Gastrocnemius medialis (tissue), 4 donors: ENCODE results near the gene GYPC. TPM values are rescaled to one million over a fixed set of nuclear protein-coding genes. Genes with fewer than 3 reads are reported as not detected.

ENCODE experiments used
- ATAC-seq, 2 donors: fragments of 150-250 bp; one replicate each; pipeline ENCODE4 v1.9.1; 2016
- DNase-seq, 2 donors: peaks; one replicate each; pipeline ENCODE4 v3.0.0-alpha.2; 2019
- H3K27ac ChIP-seq, 4 donors: fragments of 200-600 bp; sonication (generic); 1 replicate in 1 of 4; 2 replicates in 3 of 4; pipeline ENCODE4 v1.5.1; 2016 to 2018; ENCODE audit warnings: mild to moderate bottlenecking in 2 of 4, moderate library complexity in 1 of 4
- H3K27me3 ChIP-seq, 3 donors: fragments of 200-600 bp; sonication (generic) in 2 of 3; 1 replicate in 1 of 3; 2 replicates in 2 of 3; pipeline versions ENCODE4 v1.5.1 to v1.6.0; 2016 to 2019; ENCODE audit warnings: mild to moderate bottlenecking in 1 of 3, moderate library complexity in 1 of 3
- H3K36me3 ChIP-seq, 2 donors: fragments of 200-600 bp; sonication (generic) in 1 of 2; one replicate each; pipeline ENCODE4 v1.5.1; 2017 to 2018
- H3K4me1 ChIP-seq, 2 donors: fragments of 200-600 bp; sonication (generic) in 1 of 2; one replicate each; pipeline ENCODE4 v1.5.1; 2016 to 2017; ENCODE audit warnings: mild to moderate bottlenecking in 2 of 2
- H3K4me3 ChIP-seq, 4 donors: fragments of 200-600 bp; sonication (generic) in 3 of 4; 1 replicate in 1 of 4; 2 replicates in 3 of 4; pipeline ENCODE4 v1.5.1; 2016 to 2019; ENCODE audit warnings: mild to moderate bottlenecking in 2 of 4
- H3K9me3 ChIP-seq, 3 donors: fragments of 200-600 bp; sonication (generic) in 2 of 3; 1 replicate in 1 of 3; 2 replicates in 2 of 3; pipeline ENCODE4 v1.5.1; 2016 to 2019
- CTCF ChIP-seq, 5 experiments: fragments of 450-650 bp in 3 of 5; fragments of 200-600 bp in 2 of 5; sonication (generic) in 2 of 5; IDR thresholded peaks in 4 of 5; conservative IDR thresholded peaks in 1 of 5; 1 replicate in 4 of 5; 2 replicates in 1 of 5; pipeline ENCODE4 v1.5.1; 2016 to 2019; ENCODE audit warnings: antibody characterized with exemption in 5 of 5, mild to moderate bottlenecking in 3 of 5, moderate library complexity in 3 of 5
- POLR2A ChIP-seq, 2 donors: fragments of 450-650 bp; IDR thresholded peaks; one replicate each; pipeline ENCODE4 v1.6.1; 2017; ENCODE audit warnings: antibody characterized with exemption in 2 of 2, mild to moderate bottlenecking in 2 of 2, moderate library complexity in 2 of 2
- in situ Hi-C, 4 donors: fragments of 200-750 bp; cut with MboI; loops; one replicate each; pipeline versions ENCODE4 v1.15.0 to v1.8.0; 2017; ENCODE audit warnings: low sequenced_read_pairs in 4 of 4
- intact Hi-C: fragments of 100-400 bp; cut with DNase I; formaldehyde crosslinking; loops from one replicate; pipeline ENCODE4 v1.15.1; 2023; ENCODE audit warnings: low total_unique reads
- total RNA-seq, 4 donors: library from RNA; depleted of rRNA; stranded (reverse); fragments of >200 nt; gene quantifications; one replicate each; pipeline versions ENCODE4 v1.1.0 to v1.2.3, GENCODE V29; 2016

Gene GYPC
- total RNA-seq, 4 donors from 2014 or later, result 66.3 to 82.0 (median 71.9) TPM

GRCh38 chr2:126658905-126659561, 3.1 kb downstream of the GYPC start:
- ATAC-seq, result no peak
- no peak for TF ChIP-seq POLR2A (IDR thresholded peaks at IDR 0.05)
- peak in 2 of 5 experiments; percentile 8 to 10 for TF ChIP-seq CTCF (IDR thresholded peaks at IDR 0.05 in 4 of 5, conservative IDR thresholded peaks at IDR 0.05 in 1 of 5)
- in situ Hi-C loops, result no loop called here
- H3K27ac ChIP-seq, result peak overlapping the region; percentile 97 to 99 (median 99)
- H3K4me3 ChIP-seq, result peak overlapping the region in 2 of 4 donors; percentile 1
- no peaks in the 10 kb centered on the region for H3K27me3 ChIP-seq
- H3K36me3 ChIP-seq, result no peaks in the 10 kb centered on the region
- H3K9me3 ChIP-seq, result no peaks in the 10 kb centered on the region
- H3K4me1 ChIP-seq, result peaks cover 76 to 82% of the 10 kb centered on the region in 2 donors
- intact Hi-C loops, result loop anchor here (10.0 kb wide), 1 partner anchor 756 kb away; the partner anchor contains the start of gene PROC
- DNase-seq, result peak; percentile 55 to 68

DNA sequence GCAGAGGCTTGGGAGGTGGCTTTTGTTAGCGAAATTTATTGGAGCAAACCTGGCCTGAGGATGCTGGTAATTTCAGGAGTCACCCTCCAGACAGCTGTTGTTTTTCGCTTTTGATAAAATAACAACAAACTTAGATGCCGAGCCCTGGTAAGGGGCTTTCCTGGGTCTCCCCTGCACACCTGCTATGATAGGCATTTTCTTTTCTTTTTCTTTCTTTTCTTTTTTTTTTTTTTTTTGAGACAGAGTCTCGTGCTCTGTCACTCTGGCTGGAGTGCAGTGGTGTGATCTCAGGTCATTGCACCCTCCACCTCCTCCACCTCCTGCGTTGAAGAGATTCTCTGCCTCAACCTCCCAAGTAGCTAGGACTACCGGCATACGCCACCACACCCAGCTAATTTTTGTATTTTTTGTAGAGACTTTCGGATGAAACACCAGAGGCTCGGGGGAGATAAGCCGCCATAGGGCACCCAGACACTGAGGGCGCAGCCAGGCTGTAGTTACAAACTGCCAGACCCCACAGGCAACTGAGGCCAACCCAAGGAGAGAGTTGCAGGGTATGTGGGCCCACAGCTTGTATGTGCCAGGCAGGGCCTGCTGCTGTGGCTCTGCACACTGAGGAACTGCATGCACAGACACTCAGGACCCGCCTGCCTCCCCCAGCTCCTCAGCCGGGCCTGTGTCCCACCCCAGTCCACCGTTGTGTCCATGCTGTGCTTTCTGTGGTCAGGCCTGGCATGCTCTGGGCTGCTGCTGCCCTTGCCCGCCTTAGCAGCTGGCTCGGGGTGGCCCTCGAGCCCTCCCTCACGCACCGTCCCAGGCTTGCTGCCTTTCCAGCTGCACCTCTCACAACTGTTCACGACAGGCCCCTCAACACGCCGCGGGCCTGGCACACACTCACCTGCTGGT, 3.9 kb downstream of the GYPC start:
- Histone ChIP-seq H3K4me3 (peak overlapping the region in 1 of 4 donors; percentile 1), H3K4me1 (peaks cover 83 to 89% of the 10 kb centered on the region in 2 donors), H3K27ac (peak overlapping the region; percentile 97 to 99 (median 99)), H3K27me3 (no peaks in the 10 kb centered on the region), H3K9me3 (no peaks in the 10 kb centered on the region), H3K36me3 (no peaks in the 10 kb centered on the region)
- no peak for DNase-seq
- no peak for ATAC-seq
- in situ Hi-C loops, result no loop called here
- intact Hi-C loops, result loop anchor here (5.0 to 10.0 kb wide), 2 partner anchors 37 to 755 kb away; partner anchors contain the start of gene PROC
- TF ChIP-seq CTCF (IDR thresholded peaks at IDR 0.05 in 4 of 5, conservative IDR thresholded peaks at IDR 0.05 in 1 of 5), result no peak
- no peak for TF ChIP-seq POLR2A (IDR thresholded peaks at IDR 0.05)

DNA sequence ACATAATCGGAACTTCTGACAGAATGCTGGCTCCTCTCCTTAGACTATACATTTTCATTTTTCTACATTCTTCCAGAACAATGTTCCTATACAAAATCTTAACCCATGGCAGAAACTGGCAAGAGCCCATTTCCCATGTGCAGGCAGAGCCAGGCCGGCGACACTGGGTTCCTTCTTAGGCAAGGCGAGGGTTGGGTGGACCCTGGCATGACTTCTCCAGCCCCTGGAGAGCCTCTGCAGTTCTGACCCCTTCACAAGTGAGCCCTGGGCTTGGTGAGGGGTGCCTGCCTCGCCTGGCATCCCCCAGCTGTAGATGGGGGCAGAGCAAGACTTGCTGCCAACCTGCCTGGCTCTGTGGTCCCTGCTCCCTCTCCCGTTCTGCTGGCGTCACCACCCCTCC, 5.0 kb downstream of the GYPC start:
- TF ChIP-seq CTCF (IDR thresholded peaks at IDR 0.05 in 4 of 5, conservative IDR thresholded peaks at IDR 0.05 in 1 of 5), result no peak
- no peak for TF ChIP-seq POLR2A (IDR thresholded peaks at IDR 0.05)
- Histone ChIP-seq H3K9me3 (no peaks in the 10 kb centered on the region), H3K4me3 (no peak overlapping the region), H3K27ac (peak overlapping the region; percentile 97 to 99 (median 99)), H3K36me3 (no peaks in the 10 kb centered on the region), H3K27me3 (no peaks in the 10 kb centered on the region), H3K4me1 (peaks cover 88 to 92% of the 10 kb centered on the region in 2 donors)
- DNase-seq (no peak), ATAC-seq (no peak)
- intact Hi-C loops (loop anchor here (5.0 kb wide), 1 partner anchor 36 kb away; no protein-coding TSS in a partner anchor), in situ Hi-C loops (no loop called here)

GRCh38 chr2:126661702-126662500, 5.9 kb downstream of the GYPC start:
- ATAC-seq, result no peak
- TF ChIP-seq POLR2A (IDR thresholded peaks at IDR 0.05) (no peak), CTCF (IDR thresholded peaks at IDR 0.05 in 4 of 5, conservative IDR thresholded peaks at IDR 0.05 in 1 of 5) (no peak)
- intact Hi-C loops, result loop anchor here (5.0 kb wide), 1 partner anchor 35 kb away; no protein-coding TSS in a partner anchor

More at GRCh38 chr2:126661702-126662500, 5.9 kb downstream of the GYPC start:
- Histone ChIP-seq H3K9me3 (no peaks in the 10 kb centered on the region), H3K27ac (peak overlapping the region; percentile 44 to 99 (median 84)), H3K36me3 (no peaks in the 10 kb centered on the region), H3K4me1 (peaks cover 95 to 96% of the 10 kb centered on the region in 2 donors), H3K4me3 (no peak overlapping the region), H3K27me3 (no peaks in the 10 kb centered on the region)
- DNase-seq, result no peak
- in situ Hi-C loops, result no loop called here
